OCI-LY7 (cell line): ENCODE data around the gene LYG2.

Source experiments
- CTCF ChIP-seq: fragments of 200-600 bp; sonication (generic); conservative IDR thresholded peaks from 2 replicates; pipeline ENCODE4 v1.5.1; 2014; ENCODE audit warnings: mild to moderate bottlenecking, antibody characterized with exemption, low read length, moderate library complexity, mixed read lengths
- EZH2phosphoT487 ChIP-seq: fragments of 200-600 bp; sonication (generic); IDR thresholded peaks from 2 replicates; pipeline ENCODE4 v1.6.1; 2018; ENCODE audit warnings: low read depth, borderline replicate concordance, mild to moderate bottlenecking, mixed run types, antibody characterized with exemption, low read length, moderate library complexity, mixed read lengths

- no peak for TF ChIP-seq CTCF
- no peak for TF ChIP-seq EZH2phosphoT487
Measured at GRCh38 chr2:99242151-99242550, 13.3 kb downstream of the LYG2 start.
